MCF 10A (cell line): ENCODE results near the gene RASSF8. TPM values are rescaled to one million over a fixed set of nuclear protein-coding genes. Genes with fewer than 3 reads are reported as not detected.

Experiments used
- BruUV-seq: library from RNA; stranded (reverse); fragments of 400-500 nt; replicated peaks from 2 replicates; lab custom pipeline; 2021; lab: Mats Ljungman, UMichigan
- CTCF ChIA-PET: fragments of 300-600 bp; sonication (Branson Sonifier 250); formaldehyde crosslinking; extraction: SDS; loops from one replicate; lab custom pipeline; 2021; ENCODE audit warnings: antibody characterized with exemption, inconsistent platforms; lab: Yijun Ruan, JAX
- POLR2A ChIA-PET: fragments of 300-600, 350-650 bp; sonication (Branson Sonifier 250); formaldehyde crosslinking; extraction: SDS; loops from one replicate; lab custom pipeline; 2020; ENCODE audit warnings: antibody characterized with exemption, inconsistent platforms; lab: Yijun Ruan, JAX
- DNase-seq: peaks from one replicate; pipeline ENCODE4 v3.0.0-alpha.2; 2018; ENCODE audit not compliant: unreplicated experiment
- H3K27ac Mint-ChIP-seq: one replicate; pipeline ENCODE4 v1.8.0; 2022; ENCODE audit warnings: mild to moderate bottlenecking, low read depth, mixed read lengths; ENCODE audit not compliant: unreplicated experiment
- H3K27me3 Mint-ChIP-seq: one replicate; pipeline ENCODE4 v1.8.0; 2022; ENCODE audit warnings: mixed read lengths; ENCODE audit not compliant: insufficient read depth, unreplicated experiment
- H3K36me3 Mint-ChIP-seq: one replicate; pipeline ENCODE4 v1.8.0; 2022; ENCODE audit warnings: mild to moderate bottlenecking, moderate library complexity, mixed read lengths; ENCODE audit not compliant: insufficient read depth, unreplicated experiment
- H3K4me1 Mint-ChIP-seq: one replicate; pipeline ENCODE4 v1.8.0; 2022; ENCODE audit warnings: mixed read lengths; ENCODE audit not compliant: insufficient read depth, unreplicated experiment
- H3K4me3 Mint-ChIP-seq: one replicate; pipeline ENCODE4 v1.8.0; 2022; ENCODE audit warnings: mild to moderate bottlenecking, moderate library complexity, mixed read lengths; ENCODE audit not compliant: unreplicated experiment
- H3K9me3 Mint-ChIP-seq: one replicate; pipeline ENCODE4 v1.8.0; 2022; ENCODE audit warnings: mixed read lengths; ENCODE audit not compliant: unreplicated experiment
- CTCF ChIP-seq: fragments of 200-600 bp; IDR thresholded peaks from one replicate; pipeline ENCODE4 v1.8.0; 2022; ENCODE audit warnings: antibody characterized with exemption, mild to moderate bottlenecking; ENCODE audit not compliant: unreplicated experiment
- intact Hi-C: fragments of 100-400 bp; cut with micrococcal nuclease; formaldehyde crosslinking; loops from 2 replicates; pipeline ENCODE4 v1.14.1; 2022
- total RNA-seq: library from RNA; stranded (reverse); gene quantifications from 2 replicates; pipeline ENCODE4 v1.2.3, GENCODE V29; 2022

Gene RASSF8
- total RNA-seq, 1 experiment from 2014 or later, result 52.9 TPM

GRCh38 chr12:26016516-26016915 is 58.0 kb downstream of the RASSF8 start:
- H3K36me3 Mint-ChIP-seq, result no peaks in the 10 kb centered on the region
- H3K4me1 Mint-ChIP-seq, result peaks cover 13% of the 10 kb centered on the region
- no peak for TF ChIP-seq CTCF
- ChIA-PET POLR2A (interaction anchor here (0.6 to 2.8 kb wide), 5 partner anchors 53 to 581 kb away, joined by 3 to 21 read pairs (median 3); partner anchors contain the start of gene RASSF8), CTCF (interaction anchor here (0.5 to 2.4 kb wide), 12 partner anchors 8 to 583 kb away, joined by 3 to 11 read pairs (median 4); no protein-coding TSS in a partner anchor)
- BruUV-seq, result no TSS peak
- no peaks in the 10 kb centered on the region for H3K9me3 Mint-ChIP-seq
- H3K4me3 Mint-ChIP-seq, result no peak overlapping the region
- H3K27ac Mint-ChIP-seq, result no peak overlapping the region
- H3K27me3 Mint-ChIP-seq, result no peaks in the 10 kb centered on the region
- no peak for DNase-seq
- intact Hi-C loops, result loop anchor here (2.0 to 5.0 kb wide), 2 partner anchors 56 to 334 kb away; no protein-coding TSS in a partner anchor

GRCh38 chr12:26017484-26018211 is 59.2 kb downstream of the RASSF8 start:
- Mint-ChIP-seq H3K36me3 (no peaks in the 10 kb centered on the region), H3K27ac (no peak overlapping the region), H3K4me1 (peaks cover 17% of the 10 kb centered on the region), H3K4me3 (no peak overlapping the region), H3K9me3 (no peaks in the 10 kb centered on the region), H3K27me3 (no peaks in the 10 kb centered on the region)
- ChIA-PET POLR2A (interaction anchor here (0.6 to 2.8 kb wide), 5 partner anchors 58 to 582 kb away, joined by 3 to 21 read pairs (median 3); partner anchors contain the start of gene RASSF8), CTCF (interaction anchor here (0.5 to 2.4 kb wide), 28 partner anchors 9 to 639 kb away, joined by 3 to 11 read pairs (median 4); no protein-coding TSS in a partner anchor)
- intact Hi-C loops, result loop anchor here (2.0 to 5.0 kb wide), 2 partner anchors 57 to 335 kb away; no protein-coding TSS in a partner anchor
- peak; percentile 73 for TF ChIP-seq CTCF
- DNase-seq, result peak; percentile 63
- no TSS peak for BruUV-seq

- TF ChIP-seq CTCF, result no peak
- intact Hi-C loops, result loop anchor here (5.0 kb wide), 1 partner anchor 337 kb away; no protein-coding TSS in a partner anchor
- no TSS peak for BruUV-seq
- CTCF ChIA-PET, result interaction anchor here (0.9 to 2.4 kb wide), 5 partner anchors 9 to 582 kb away, joined by 3 to 9 read pairs (median 4); no protein-coding TSS in a partner anchor
- H3K4me3 Mint-ChIP-seq, result no peak overlapping the region
- H3K9me3 Mint-ChIP-seq, result no peaks in the 10 kb centered on the region
- peak; percentile 25 for DNase-seq
- POLR2A ChIA-PET, result no interaction called here
- no peak overlapping the region for H3K27ac Mint-ChIP-seq
- H3K27me3 Mint-ChIP-seq, result no peaks in the 10 kb centered on the region
- H3K36me3 Mint-ChIP-seq, result no peaks in the 10 kb centered on the region
- H3K4me1 Mint-ChIP-seq, result peaks cover 17% of the 10 kb centered on the region
These were observed 60.4 kb downstream of the RASSF8 start for GRCh38 chr12:26018926-26019325.

- no peak for TF ChIP-seq CTCF
- Mint-ChIP-seq H3K27me3 (no peaks in the 10 kb centered on the region), H3K4me1 (peaks cover 13% of the 10 kb centered on the region), H3K4me3 (no peak overlapping the region), H3K27ac (no peak overlapping the region), H3K36me3 (no peaks in the 10 kb centered on the region), H3K9me3 (no peaks in the 10 kb centered on the region)
- CTCF ChIA-PET, result interaction anchor here (0.5 to 1.8 kb wide), 6 partner anchors 58 to 515 kb away, joined by 3 to 6 read pairs (median 4); partner anchors contain the start of gene RASSF8
- POLR2A ChIA-PET, result interaction anchor here (1.2 kb wide), 1 partner anchor 11 kb away, joined by 5 read pairs; no protein-coding TSS in a partner anchor
- intact Hi-C loops, result no loop called here
- DNase-seq, result no peak
- BruUV-seq, result no TSS peak
These were observed 63.1 kb downstream of the RASSF8 start for GRCh38 chr12:26021534-26021933.
